Measurements from ENCODE around the gene PITX2. TPM values are rescaled to one million over a fixed set of nuclear protein-coding genes. Genes with fewer than 3 reads are reported as not detected.

Gene PITX2
- total and polyA plus RNA-seq, 10 of the 15 experiments (the other 5 are each of a cell fraction or from before 2014, with no cell fraction given) = not detected

DNA sequence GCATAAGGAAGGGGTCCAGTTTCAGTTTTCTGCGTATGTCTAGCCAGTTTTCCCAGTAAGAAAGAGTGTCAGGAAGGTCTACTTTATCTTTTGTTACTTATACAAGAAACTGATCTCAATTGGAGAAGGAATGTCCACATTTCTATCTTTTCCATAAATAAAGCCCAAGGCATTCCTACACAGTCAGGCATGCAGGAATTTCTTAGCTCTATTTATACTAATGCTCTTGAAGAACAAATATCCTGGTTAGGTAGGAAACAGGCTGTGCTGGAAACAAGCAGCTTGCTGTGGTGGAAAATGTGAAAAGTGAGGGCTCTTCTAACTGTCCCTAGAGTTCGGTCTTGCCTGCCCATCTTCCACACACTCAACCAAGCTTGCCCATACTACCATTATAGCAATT is 37.9 kb upstream of the PITX2 start:
- no peaks in the 10 kb centered on the region for H3K79me2 ChIP-seq (ENCODE audit: control insufficient read depth, insufficient read depth, low read length)
- H3K27me3 ChIP-seq (replicated peaks in 1 of 2; ENCODE audit: control insufficient read depth in 2 of 2, insufficient read depth in 2 of 2, low read length in 1 of 2) = no peaks in the 10 kb centered on the region; a peak in 3 of 4 replicates
- H3K4me1 ChIP-seq (ENCODE audit: control insufficient read depth, insufficient read depth, low read length) = no peaks in the 10 kb centered on the region
- 22% methylated on average over 2 of the region's 2 CpGs for WGBS (ENCODE audit: insufficient coverage, insufficient replicate concordance, low lambda C conversion rate, missing lambda C conversion rate)
- FAIRE-seq = no peak
- no peak for DNase-seq (ENCODE audit: low read depth, low spot score)
- BruUV-seq (replicated peaks) = no TSS peak
- no peak overlapping the region for H3K4me3 ChIP-seq
- H3K9me3 ChIP-seq (replicated peaks; ENCODE audit: control insufficient read depth, insufficient read depth, low read length) = no peaks in the 10 kb centered on the region; the same call in 2 of the 3 replicates
- H3K9ac ChIP-seq (ENCODE audit: control insufficient read depth, insufficient read depth, low read length) = no peak overlapping the region
- ChIA-PET CTCF (no interaction called here), POLR2A (no interaction called here), RAD21 (ENCODE audit: unreplicated experiment) (no interaction called here), SMC1A (ENCODE audit: uncharacterized antibody, unreplicated experiment) (no interaction called here)
- no peak for ATAC-seq
- H3K27ac ChIP-seq (ENCODE audit: control insufficient read depth, insufficient read depth) = no peak overlapping the region
- intact Hi-C loops (cut with micrococcal nuclease; ENCODE audit: unreplicated experiment) (no loop called here), in situ Hi-C loops (cut with MboI) (no loop called here)
- no peaks in the 10 kb centered on the region for H3K36me3 ChIP-seq (ENCODE audit: control insufficient read depth in 2 of 2, insufficient read depth in 2 of 2, low read length in 1 of 2)
- TF ChIP-seq, protein P1, sequence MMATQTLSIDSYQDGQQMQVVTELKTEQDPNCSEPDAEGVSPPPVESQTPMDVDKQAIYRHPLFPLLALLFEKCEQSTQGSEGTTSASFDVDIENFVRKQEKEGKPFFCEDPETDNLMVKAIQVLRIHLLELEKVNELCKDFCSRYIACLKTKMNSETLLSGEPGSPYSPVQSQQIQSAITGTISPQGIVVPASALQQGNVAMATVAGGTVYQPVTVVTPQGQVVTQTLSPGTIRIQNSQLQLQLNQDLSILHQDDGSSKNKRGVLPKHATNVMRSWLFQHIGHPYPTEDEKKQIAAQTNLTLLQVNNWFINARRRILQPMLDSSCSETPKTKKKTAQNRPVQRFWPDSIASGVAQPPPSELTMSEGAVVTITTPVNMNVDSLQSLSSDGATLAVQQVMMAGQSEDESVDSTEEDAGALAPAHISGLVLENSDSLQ (IDR thresholded peaks at IDR 0.05) = no peak
- TF ChIP-seq MYB (IDR thresholded peaks at IDR 0.05; ENCODE audit: borderline replicate concordance, low read depth, low read length) (no peak), HSF1 (IDR thresholded peaks at IDR 0.05; ENCODE audit: low read depth, low read length) (no peak), ZBTB40 (IDR thresholded peaks at IDR 0.05; ENCODE audit: borderline replicate concordance) (no peak), NFXL1 (IDR thresholded peaks at IDR 0.05; ENCODE audit: borderline replicate concordance) (no peak), BCL3 (IDR thresholded peaks at IDR 0.05; ENCODE audit: borderline replicate concordance, insufficient read depth, low read depth, low read length, poor library complexity, severe bottlenecking) (no peak), RBBP5 (conservative IDR thresholded peaks at IDR 0.05) (no peak), CHD4 (IDR thresholded peaks at IDR 0.05) (no peak), NFYB (IDR thresholded peaks at IDR 0.05; ENCODE audit: insufficient read depth, low read depth, low read length) (no peak), LARP7 (IDR thresholded peaks at IDR 0.05) (no peak), TARDBP (IDR thresholded peaks at IDR 0.05; ENCODE audit: borderline replicate concordance) (no peak), ZNF274 (IDR thresholded peaks at IDR 0.05; ENCODE audit: insufficient read depth, insufficient read length) (no peak)
- TF ChIP-seq, protein P2, sequence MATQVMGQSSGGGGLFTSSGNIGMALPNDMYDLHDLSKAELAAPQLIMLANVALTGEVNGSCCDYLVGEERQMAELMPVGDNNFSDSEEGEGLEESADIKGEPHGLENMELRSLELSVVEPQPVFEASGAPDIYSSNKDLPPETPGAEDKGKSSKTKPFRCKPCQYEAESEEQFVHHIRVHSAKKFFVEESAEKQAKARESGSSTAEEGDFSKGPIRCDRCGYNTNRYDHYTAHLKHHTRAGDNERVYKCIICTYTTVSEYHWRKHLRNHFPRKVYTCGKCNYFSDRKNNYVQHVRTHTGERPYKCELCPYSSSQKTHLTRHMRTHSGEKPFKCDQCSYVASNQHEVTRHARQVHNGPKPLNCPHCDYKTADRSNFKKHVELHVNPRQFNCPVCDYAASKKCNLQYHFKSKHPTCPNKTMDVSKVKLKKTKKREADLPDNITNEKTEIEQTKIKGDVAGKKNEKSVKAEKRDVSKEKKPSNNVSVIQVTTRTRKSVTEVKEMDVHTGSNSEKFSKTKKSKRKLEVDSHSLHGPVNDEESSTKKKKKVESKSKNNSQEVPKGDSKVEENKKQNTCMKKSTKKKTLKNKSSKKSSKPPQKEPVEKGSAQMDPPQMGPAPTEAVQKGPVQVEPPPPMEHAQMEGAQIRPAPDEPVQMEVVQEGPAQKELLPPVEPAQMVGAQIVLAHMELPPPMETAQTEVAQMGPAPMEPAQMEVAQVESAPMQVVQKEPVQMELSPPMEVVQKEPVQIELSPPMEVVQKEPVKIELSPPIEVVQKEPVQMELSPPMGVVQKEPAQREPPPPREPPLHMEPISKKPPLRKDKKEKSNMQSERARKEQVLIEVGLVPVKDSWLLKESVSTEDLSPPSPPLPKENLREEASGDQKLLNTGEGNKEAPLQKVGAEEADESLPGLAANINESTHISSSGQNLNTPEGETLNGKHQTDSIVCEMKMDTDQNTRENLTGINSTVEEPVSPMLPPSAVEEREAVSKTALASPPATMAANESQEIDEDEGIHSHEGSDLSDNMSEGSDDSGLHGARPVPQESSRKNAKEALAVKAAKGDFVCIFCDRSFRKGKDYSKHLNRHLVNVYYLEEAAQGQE (IDR thresholded peaks at IDR 0.05; ENCODE audit: low read depth, low read length) = no peak
- no peak overlapping the region for H3K4me2 ChIP-seq (ENCODE audit: control insufficient read depth, insufficient read depth)
- no peaks in the 10 kb centered on the region for H4K20me1 ChIP-seq (ENCODE audit: control insufficient read depth, insufficient read depth)
- H2AFZ ChIP-seq (ENCODE audit: control insufficient read depth, low read depth, low read length) = no peak overlapping the region
